DOHH2 (cell line): ENCODE data around the gene VIT.

Source experiments
- CTCF ChIP-seq: fragments of 200-600 bp; sonication (generic); IDR thresholded peaks from one replicate; pipeline ENCODE4 v1.5.1; 2014; ENCODE audit warnings: antibody characterized with exemption, mild to moderate bottlenecking, low read depth, low read length; ENCODE audit not compliant: poor library complexity, severe bottlenecking
- EZH2phosphoT487 ChIP-seq: fragments of 200-600 bp; sonication (generic); IDR thresholded peaks from 2 replicates; pipeline ENCODE4 v1.6.1; 2017; ENCODE audit warnings: borderline replicate concordance, mild to moderate bottlenecking, antibody characterized with exemption, low read length, moderate library complexity, mixed read lengths

- no peak for TF ChIP-seq CTCF
- no peak for TF ChIP-seq EZH2phosphoT487
These were observed 41.1 kb upstream of the VIT start for GRCh38 chr2:36655453-36655852.
